Activated naive CD4-positive, alpha-beta T cell treated with anti-CD3 and anti-CD28 coated beads, Interleukin-2, amount 10 ng/mL, durations not matched to agents 5 hours and 36 hours (primary cell): ENCODE results near the gene PTCRA. TPM values are rescaled to one million over a fixed set of nuclear protein-coding genes. Genes with fewer than 3 reads are reported as not detected.

Experiments used
- total RNA-seq, 2 experiments: library from RNA; stranded (reverse); gene quantifications; one replicate each; pipeline ENCODE4 v1.2.3, GENCODE V29; 2021

PTCRA gene
- not detected for total RNA-seq

GRCh38 chr6:42915732-42916131 is at the start of gene PTCRA:
PTCRA (plus strand) TSS chr6:42916053; CDS start chr6:42916070, 17 bp downstream.

GRCh38 chr6:42879372-42880239 is 36.2 kb upstream of the PTCRA start, which contains the start of gene RPL7L1:
RPL7L1 (plus strand) TSS chr6:42879616; CDS start chr6:42879911, 295 bp downstream.

GRCh38 chr6:42928986-42929820 is 13.3 kb downstream of the PTCRA start, which contains the start of gene CNPY3:
CNPY3 (plus strand) TSS chr6:42929480; CDS start chr6:42929571, 91 bp downstream.

GRCh38 chr6:42960243-42961019 is 44.6 kb downstream of the PTCRA start, which contains the start of gene GNMT:
GNMT (plus strand) TSS chr6:42960754; CDS start chr6:42960768, 14 bp downstream.

Other genes with a start within 250 kb of the PTCRA start
- gene PRPH2, start 193.5 kb upstream of the PTCRA start, total RNA-seq: not detected
- gene TBCC, start 169.9 kb upstream of the PTCRA start, total RNA-seq: 10 to 100 TPM; 35.4 to 35.5 TPM
- 10 to 100 TPM; 25.4 TPM for gene BICRAL, start 134.0 kb upstream of the PTCRA start, total RNA-seq
- 10 to 100 TPM; 69.5 to 70.8 TPM for gene RPL7L1, start 36.4 kb upstream of the PTCRA start, total RNA-seq
- gene CNPY3, start 13.4 kb downstream of the PTCRA start, total RNA-seq: 10 to 100 TPM; 70.2 to 72.1 TPM
- gene GNMT, start 44.7 kb downstream of the PTCRA start, total RNA-seq: under 1 TPM; 0.45 to 0.94 TPM
- 10 to 100 TPM; 27.1 to 28.3 TPM for gene PEX6, start 63.1 kb downstream of the PTCRA start, total RNA-seq
- gene PPP2R5D, start 68.5 kb downstream of the PTCRA start, total RNA-seq: 10 to 100 TPM; 44.2 to 47.4 TPM
- 10 to 100 TPM; 52.3 to 58.6 TPM for gene MEA1, start 97.9 kb downstream of the PTCRA start, total RNA-seq
- gene KLHDC3, start 98.2 kb downstream of the PTCRA start, total RNA-seq: 10 to 100 TPM; 64.1 to 65.1 TPM
- 10 to 100 TPM; 58.6 to 59.8 TPM for gene RRP36, start 105.6 kb downstream of the PTCRA start, total RNA-seq
- 10 to 100 TPM; 10.5 to 11.5 TPM for gene CUL7, start 137.8 kb downstream of the PTCRA start, total RNA-seq
- 10 to 100 TPM; 45.9 to 47.3 TPM for gene MRPL2, start 143.4 kb downstream of the PTCRA start, total RNA-seq
- 10 to 100 TPM; 18.0 to 24.6 TPM for gene KLC4, start 143.6 kb downstream of the PTCRA start, total RNA-seq
- gene PTK7, start 160.3 kb downstream of the PTCRA start, total RNA-seq: 1 to 10 TPM in 1 of 2 experiments, under 1 TPM in 1; 0.94 to 1.2 TPM